GM12878 (cell line): ENCODE data around the gene UBAC2. TPM values are rescaled to one million over a fixed set of nuclear protein-coding genes. Genes with fewer than 3 reads are reported as not detected.

Experiments
- ATAC-seq: fragments of 200-7000 bp; cut with Tn5 transposase; 3 replicates; pipeline ENCODE4 v1.9.1; 2020; ENCODE audit warnings: mild to moderate bottlenecking, moderate library complexity
- BruUV-seq: library from RNA; stranded (reverse); fragments of 400-500 nt; replicated peaks from 2 replicates; lab custom pipeline; 2021; lab: Mats Ljungman, UMichigan
- CTCF ChIA-PET: fragments of 300-600 bp; sonication (Branson Sonifier 250); formaldehyde crosslinking; extraction: SDS; loops from one replicate; lab custom pipeline; 2021; ENCODE audit warnings: inconsistent platforms; lab: Yijun Ruan, JAX
- POLR2A ChIA-PET: fragments of 350-600 bp; formaldehyde crosslinking; extraction: SDS; loops from one replicate; lab custom pipeline; 2021; ENCODE audit warnings: inconsistent platforms; lab: Charles Lee
- RAD21 ChIA-PET: fragments of 300-600 bp; sonication (Branson Sonifier 250); formaldehyde crosslinking; loops from one replicate; lab custom pipeline; 2023; ENCODE audit warnings: antibody characterized with exemption; ENCODE audit not compliant: unreplicated experiment; lab: Charles Lee
- SMC1A ChIA-PET: fragments of 300-600 bp; sonication (Branson Sonifier 250); formaldehyde crosslinking; loops from one replicate; lab custom pipeline; 2023; ENCODE audit not compliant: unreplicated experiment, uncharacterized antibody; lab: Charles Lee
- DNase-seq: peaks from one replicate; pipeline ENCODE4 v3.0.0-alpha.2; 2011; ENCODE audit warnings: low read depth, low spot score
- FAIRE-seq: peaks from 3 replicates; lab custom pipeline; 2011; peaks lifted over from hg19 to GRCh38; lab: Jason Lieb, UNC
- H2AFZ ChIP-seq: 2 replicates; pipeline ENCODE4 v1.6.0; 2011; ENCODE audit warnings: low read depth, low read length, control low read depth; ENCODE audit not compliant: control insufficient read depth
- H3K27ac ChIP-seq: 2 replicates; pipeline ENCODE4 v1.5.1; 2011; ENCODE audit warnings: control low read depth; ENCODE audit not compliant: control insufficient read depth, insufficient read depth
- H3K27me3 ChIP-seq, 2 experiments: replicated peaks in 1 of 2; 2 replicates each; pipeline versions ENCODE4 v1.6.0 to v1.6.1; 2011; ENCODE audit warnings: low read length in 1 of 2; ENCODE audit not compliant: control insufficient read depth in 2 of 2, insufficient read depth in 2 of 2
- H3K36me3 ChIP-seq, 2 experiments: 2 replicates each; pipeline ENCODE4 v1.5.1; 2011; ENCODE audit warnings: low read length in 1 of 2; ENCODE audit not compliant: control insufficient read depth in 2 of 2, insufficient read depth in 2 of 2
- H3K4me1 ChIP-seq: 2 replicates; pipeline ENCODE4 v1.6.1; 2011; ENCODE audit warnings: mild to moderate bottlenecking, low read length, moderate library complexity, mixed read lengths; ENCODE audit not compliant: control insufficient read depth, insufficient read depth
- H3K4me2 ChIP-seq: 2 replicates; pipeline ENCODE4 v1.6.0; 2011; ENCODE audit warnings: control low read depth; ENCODE audit not compliant: control insufficient read depth, insufficient read depth
- H3K4me3 ChIP-seq: fragments of 200-600 bp; sonication (generic); 2 replicates; pipeline ENCODE4 v1.5.1; 2016
- H3K79me2 ChIP-seq: 2 replicates; pipeline ENCODE4 v1.6.0; 2011; ENCODE audit warnings: low read length; ENCODE audit not compliant: control insufficient read depth, insufficient read depth
- H3K9ac ChIP-seq: 2 replicates; pipeline ENCODE4 v1.8.0; 2011; ENCODE audit warnings: low read length, control low read depth, mixed read lengths; ENCODE audit not compliant: control insufficient read depth, insufficient read depth
- H3K9me3 ChIP-seq: replicated peaks from 3 replicates; pipeline ENCODE4 v1.5.1; 2011; ENCODE audit warnings: mild to moderate bottlenecking, low read length; ENCODE audit not compliant: control insufficient read depth, insufficient read depth
- H4K20me1 ChIP-seq: 2 replicates; pipeline ENCODE4 v1.6.0; 2011; ENCODE audit not compliant: control insufficient read depth, insufficient read depth
- BCLAF1 ChIP-seq: fragments of 450-650 bp; IDR thresholded peaks from 2 replicates; pipeline ENCODE4 v1.6.1; 2017; ENCODE audit warnings: antibody characterized with exemption, mild to moderate bottlenecking, moderate library complexity
- CEBPB ChIP-seq, 2 experiments: fragments of 150-350 bp in 1 of 2; IDR thresholded peaks; 2 replicates each; pipeline ENCODE4 v1.6.1; 2012 to 2014; ENCODE audit warnings: low read depth in 2 of 2, low read length in 2 of 2, borderline replicate concordance in 1 of 2, inconsistent platforms in 1 of 2
- PKNOX1 ChIP-seq: fragments of 450-650 bp; IDR thresholded peaks from 2 replicates; pipeline ENCODE4 v1.6.1; 2016; ENCODE audit warnings: mild to moderate bottlenecking
- RAD51 ChIP-seq: fragments of 450-650 bp; IDR thresholded peaks from 2 replicates; pipeline ENCODE4 v1.6.1; 2016; ENCODE audit warnings: moderate library complexity, mild to moderate bottlenecking, inconsistent platforms
- SMAD1 ChIP-seq: fragments of 450-650 bp; IDR thresholded peaks from 2 replicates; pipeline ENCODE4 v1.6.1; 2018; ENCODE audit warnings: mild to moderate bottlenecking, low read depth; ENCODE audit not compliant: partially characterized antibody
- SMAD5 ChIP-seq: IDR thresholded peaks from 2 replicates; pipeline ENCODE4 v1.6.1; 2016; ENCODE audit warnings: antibody characterized with exemption, low read depth
- WGBS: methylation state at CpG from one replicate; pipeline ENCODE4 v1.1.6; 2016; ENCODE audit warnings: low lambda C conversion rate; ENCODE audit not compliant: insufficient replicate concordance, insufficient coverage; ENCODE audit errors: missing lambda C conversion rate; 5-methylcytosine and 5-hydroxymethylcytosine counted together
- in situ Hi-C: fragments of 300-500 bp; cut with MboI; formaldehyde crosslinking; loops from 9 replicates; pipeline ENCODE4 v1.14.3; 2018; ENCODE audit warnings: mixed read lengths
- intact Hi-C: fragments of 100-400 bp; cut with micrococcal nuclease; formaldehyde crosslinking; loops from one replicate; pipeline ENCODE4 v1.14.2; 2022; ENCODE audit not compliant: unreplicated experiment
- polyA plus RNA-seq, 11 experiments: library from polyadenylated mRNA; depleted of rRNA in 4 of 11; unstranded in 6 of 11; stranded (reverse) in 5 of 11; fragments of >200 nt; fragmentation: Nextera tagmentation in 4 of 11; fragmentation: Illumina TruSeq in 1 of 11; extraction: Ambion mirVana in 4 of 11; extraction: Trizol in 1 of 11; gene quantifications; 1 replicate in 1 of 11; 2 replicates in 10 of 11; pipeline versions ENCODE4 v1.2.1 to v1.2.3, GENCODE V29; 2011 to 2016; ENCODE audit warnings: inconsistent platforms in 2 of 11, missing spikeins in 2 of 11, low read depth in 1 of 11
- total RNA-seq, 4 experiments: library from RNA; depleted of rRNA in 3 of 4; stranded (reverse); fragments of >200 nt in 3 of 4; fragmentation: Illumina TruSeq in 1 of 4; extraction: Trizol in 1 of 4; gene quantifications; 2 replicates each; pipeline versions ENCODE4 v1.2.1 to v1.2.3, GENCODE V29; 2013 to 2021

UBAC2 gene
- total and polyA plus RNA-seq, 10 of the 15 experiments (the other 5 are each of a cell fraction or from before 2014, with no cell fraction given), result 3.0 to 54.6 (median 17.4) TPM

- ATAC-seq (no peak), FAIRE-seq (no peak), DNase-seq (no peak)
- no TSS peak for BruUV-seq
- Histone ChIP-seq H3K9ac (no peak overlapping the region), H2AFZ (no peak overlapping the region), H3K4me1 (peaks cover 48% of the 10 kb centered on the region), H3K36me3 (no peaks in the 10 kb centered on the region), H3K4me2 (no peak overlapping the region), H3K79me2 (no peaks in the 10 kb centered on the region; the same call in 1 of the 2 replicates), H3K27ac (no peak overlapping the region), H3K4me3 (no peak overlapping the region), H4K20me1 (no peaks in the 10 kb centered on the region), H3K27me3 (no peaks in the 10 kb centered on the region), H3K9me3 (no peaks in the 10 kb centered on the region; the same call in 2 of the 3 replicates)
- WGBS, result 71% methylated on average over 15 of the region's 15 CpGs
- TF ChIP-seq PKNOX1, result no peak
- TF ChIP-seq CEBPB (IDR thresholded peaks at IDR 0.05; ENCODE audit: borderline replicate concordance in 1 of 2, low read depth in 2 of 2, low read length in 2 of 2), result no peak
- no peak for TF ChIP-seq SMAD1
- no peak for TF ChIP-seq SMAD5
- TF ChIP-seq BCLAF1, result no peak
- TF ChIP-seq RAD51, result no peak
- ChIA-PET RAD21 (interaction anchor here (0.8 to 4.3 kb wide), 3 partner anchors 14 to 31 kb away, joined by 3 to 43 read pairs (median 22); no protein-coding TSS in a partner anchor), POLR2A (interaction anchor here (0.8 kb wide), 1 partner anchor 154 kb away, joined by 3 read pairs; no protein-coding TSS in a partner anchor), SMC1A (interaction anchor here (1.0 to 9.9 kb wide), 11 partner anchors 13 to 148 kb away, joined by 3 to 111 read pairs (median 4); no protein-coding TSS in a partner anchor), CTCF (interaction anchor here (1.1 to 6.6 kb wide), 6 partner anchors 17 to 817 kb away, joined by 3 to 65 read pairs (median 20); no protein-coding TSS in a partner anchor)
- intact Hi-C loops, result no loop called here
- in situ Hi-C loops, result no loop called here
These were observed 217.6 kb downstream of the UBAC2 start for GRCh38 chr13:99418103-99418842.
